ENCODE measurements around the gene SH3BGR.

The SH3BGR gene

GRCh38 chr21:39430457-39430856 is 21.3 kb upstream of the SH3BGR start:
- H3K4me3 ChIP-seq (ENCODE audit: low read depth, low read length), result no peak overlapping the region
- ChIA-PET CTCF (interaction anchor here (0.6 to 5.3 kb wide), 3 partner anchors 12 to 221 kb away, joined by 3 to 43 read pairs (median 3); no protein-coding TSS in a partner anchor), POLR2A (no interaction called here)
- TF ChIP-seq CTCF (IDR thresholded peaks at IDR 0.05; ENCODE audit: insufficient read depth, low read length, missing control alignments), result no peak
- DNase-seq (ENCODE audit: low read depth, low spot score), result no peak

GRCh38 chr21:39430954-39431353 is 20.8 kb upstream of the SH3BGR start:
- POLR2A ChIA-PET, result no interaction called here
- H3K4me3 ChIP-seq (ENCODE audit: low read depth, low read length), result no peak overlapping the region
- no peak for DNase-seq (ENCODE audit: low read depth, low spot score)
- CTCF ChIA-PET, result interaction anchor here (0.6 to 5.3 kb wide), 3 partner anchors 11 to 222 kb away, joined by 3 to 43 read pairs (median 3); no protein-coding TSS in a partner anchor
- TF ChIP-seq CTCF (IDR thresholded peaks at IDR 0.05; ENCODE audit: insufficient read depth, low read length, missing control alignments), result no peak

- CTCF ChIA-PET, result no interaction called here
- H3K4me3 ChIP-seq (ENCODE audit: low read depth, low read length), result no peak overlapping the region
- POLR2A ChIA-PET, result no interaction called here
- no peak for DNase-seq (ENCODE audit: low read depth, low spot score)
- TF ChIP-seq CTCF (IDR thresholded peaks at IDR 0.05; ENCODE audit: insufficient read depth, low read length, missing control alignments), result no peak
Observed at GRCh38 chr21:39434950-39435349, 16.8 kb upstream of the SH3BGR start.

GRCh38 chr21:39439232-39439631 is 12.5 kb upstream of the SH3BGR start:
- CTCF ChIA-PET, result interaction anchor here (3.8 kb wide), 1 partner anchor 14 kb away, joined by 28 read pairs; no protein-coding TSS in a partner anchor
- POLR2A ChIA-PET, result no interaction called here
- no peak for DNase-seq (ENCODE audit: low read depth, low spot score)
- no peak overlapping the region for H3K4me3 ChIP-seq (ENCODE audit: low read depth, low read length)
- TF ChIP-seq CTCF (IDR thresholded peaks at IDR 0.05; ENCODE audit: insufficient read depth, low read length, missing control alignments), result no peak

GRCh38 chr21:39441502-39442475 is 10.0 kb upstream of the SH3BGR start:
- TF ChIP-seq CTCF (IDR thresholded peaks at IDR 0.05; ENCODE audit: insufficient read depth, low read length, missing control alignments), result peak; percentile 73
- ChIA-PET POLR2A (no interaction called here), CTCF (interaction anchor here (0.7 to 4.3 kb wide), 16 partner anchors 11 to 265 kb away, joined by 3 to 43 read pairs (median 4); partner anchors contain the start of gene PSMG1)
- no peak overlapping the region for H3K4me3 ChIP-seq (ENCODE audit: low read depth, low read length)
- DNase-seq (ENCODE audit: low read depth, low spot score), result peak; percentile 14

Data from AG04449 (cell line).